ENCODE results near the gene IGFLR1.

Gene IGFLR1

DNA sequence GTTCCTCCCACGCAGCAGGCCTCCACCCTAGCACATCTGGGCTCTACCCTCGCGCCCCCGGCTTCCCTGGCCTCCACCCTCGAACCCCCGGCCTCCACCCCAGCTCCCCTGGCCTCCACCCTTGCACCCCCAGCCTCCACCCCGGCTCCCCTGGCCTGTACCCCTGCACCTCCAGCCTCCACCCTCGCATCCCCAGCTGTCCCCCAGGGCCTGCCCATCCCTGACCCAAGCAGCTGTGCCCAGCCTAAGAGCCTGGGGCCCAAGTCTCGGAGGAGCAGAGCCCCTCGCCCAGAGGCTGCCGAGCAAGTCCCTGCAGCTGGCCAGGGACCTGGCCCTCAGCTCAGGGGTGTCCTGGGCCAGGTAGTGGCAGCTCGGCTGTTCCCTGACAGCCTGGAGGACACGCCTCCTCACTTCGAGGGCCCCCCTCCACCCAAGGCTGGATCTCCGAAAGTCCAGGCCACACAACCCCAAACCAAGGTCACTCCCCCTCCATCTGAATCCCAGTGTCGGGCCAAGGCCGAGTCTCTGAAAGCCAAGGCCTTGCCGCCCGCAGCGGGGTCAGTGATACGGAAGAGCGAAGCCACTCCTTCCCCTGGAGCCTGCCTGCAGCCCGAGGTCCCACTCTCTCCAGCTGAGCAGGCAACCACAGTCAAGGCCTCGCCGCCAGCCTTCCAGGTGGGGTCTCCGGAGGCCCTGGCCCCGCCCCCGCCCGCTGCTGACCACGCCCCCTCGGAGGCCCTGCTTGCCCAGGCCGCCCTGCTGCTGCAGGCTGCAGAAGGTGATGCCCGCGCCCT is 25.2 kb upstream of the IGFLR1 start:
- no peaks in the 10 kb centered on the region for H3K9me3 Mint-ChIP-seq
- H3K27me3 Mint-ChIP-seq: no peaks in the 10 kb centered on the region
- no peaks in the 10 kb centered on the region for H3K4me1 Mint-ChIP-seq (ENCODE audit: low read depth)
- H3K36me3 Mint-ChIP-seq (ENCODE audit: low read depth): peaks cover 12% of the 10 kb centered on the region
- H3K4me3 Mint-ChIP-seq: no peak overlapping the region
- no peak overlapping the region for H3K27ac Mint-ChIP-seq

- Mint-ChIP-seq H3K36me3 (ENCODE audit: low read depth) (peaks cover 18% of the 10 kb centered on the region), H3K9me3 (no peaks in the 10 kb centered on the region), H3K27me3 (no peaks in the 10 kb centered on the region), H3K27ac (no peak overlapping the region), H3K4me1 (ENCODE audit: low read depth) (no peaks in the 10 kb centered on the region), H3K4me3 (no peak overlapping the region)
Measured at GRCh38 chr19:35766571-35767104, 24.4 kb upstream of the IGFLR1 start.

- H3K9me3 Mint-ChIP-seq: no peaks in the 10 kb centered on the region
- no peak overlapping the region for H3K4me3 Mint-ChIP-seq
- H3K4me1 Mint-ChIP-seq (ENCODE audit: low read depth): peaks cover under 1% of the 10 kb centered on the region
- H3K27me3 Mint-ChIP-seq: no peaks in the 10 kb centered on the region
- peaks cover 22% of the 10 kb centered on the region for H3K36me3 Mint-ChIP-seq (ENCODE audit: low read depth)
- no peak overlapping the region for H3K27ac Mint-ChIP-seq
Measured at GRCh38 chr19:35764432-35765315, 22.4 kb upstream of the IGFLR1 start.

- no peaks in the 10 kb centered on the region for H3K9me3 Mint-ChIP-seq
Measured at GRCh38 chr19:35760711-35761349, 18.6 kb upstream of the IGFLR1 start.

DNA sequence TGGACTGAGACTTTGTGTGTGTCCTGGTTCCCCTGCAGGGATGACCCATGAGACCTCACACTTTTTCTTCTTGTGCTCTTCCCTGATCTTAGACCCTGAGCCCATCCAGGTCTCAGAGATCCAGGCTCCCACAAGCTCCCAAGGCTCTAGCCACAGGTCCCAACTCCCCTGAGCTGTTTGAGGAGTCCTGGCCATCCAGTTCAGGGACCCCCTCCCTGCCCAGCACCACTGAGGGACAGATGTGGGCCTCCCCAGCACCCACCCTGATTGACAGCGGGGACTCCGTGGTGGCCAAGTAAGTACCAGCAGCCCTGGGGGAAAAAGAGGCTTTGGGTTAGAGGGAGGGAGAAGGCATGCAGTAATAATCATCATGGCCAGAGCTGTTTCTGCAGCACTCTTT is 17.4 kb upstream of the IGFLR1 start:
- Mint-ChIP-seq H3K4me3 (peak overlapping the region; percentile 90), H3K27ac (no peak overlapping the region)

More at GRCh38 chr19:35760711-35761349, 18.6 kb upstream of the IGFLR1 start:
- no peak overlapping the region for H3K4me3 Mint-ChIP-seq
- H3K36me3 Mint-ChIP-seq (ENCODE audit: low read depth): peaks cover 23% of the 10 kb centered on the region
- no peak overlapping the region for H3K27ac Mint-ChIP-seq
- H3K27me3 Mint-ChIP-seq: peaks cover 4% of the 10 kb centered on the region
- H3K4me1 Mint-ChIP-seq (ENCODE audit: low read depth): peaks cover 28% of the 10 kb centered on the region

DNA sequence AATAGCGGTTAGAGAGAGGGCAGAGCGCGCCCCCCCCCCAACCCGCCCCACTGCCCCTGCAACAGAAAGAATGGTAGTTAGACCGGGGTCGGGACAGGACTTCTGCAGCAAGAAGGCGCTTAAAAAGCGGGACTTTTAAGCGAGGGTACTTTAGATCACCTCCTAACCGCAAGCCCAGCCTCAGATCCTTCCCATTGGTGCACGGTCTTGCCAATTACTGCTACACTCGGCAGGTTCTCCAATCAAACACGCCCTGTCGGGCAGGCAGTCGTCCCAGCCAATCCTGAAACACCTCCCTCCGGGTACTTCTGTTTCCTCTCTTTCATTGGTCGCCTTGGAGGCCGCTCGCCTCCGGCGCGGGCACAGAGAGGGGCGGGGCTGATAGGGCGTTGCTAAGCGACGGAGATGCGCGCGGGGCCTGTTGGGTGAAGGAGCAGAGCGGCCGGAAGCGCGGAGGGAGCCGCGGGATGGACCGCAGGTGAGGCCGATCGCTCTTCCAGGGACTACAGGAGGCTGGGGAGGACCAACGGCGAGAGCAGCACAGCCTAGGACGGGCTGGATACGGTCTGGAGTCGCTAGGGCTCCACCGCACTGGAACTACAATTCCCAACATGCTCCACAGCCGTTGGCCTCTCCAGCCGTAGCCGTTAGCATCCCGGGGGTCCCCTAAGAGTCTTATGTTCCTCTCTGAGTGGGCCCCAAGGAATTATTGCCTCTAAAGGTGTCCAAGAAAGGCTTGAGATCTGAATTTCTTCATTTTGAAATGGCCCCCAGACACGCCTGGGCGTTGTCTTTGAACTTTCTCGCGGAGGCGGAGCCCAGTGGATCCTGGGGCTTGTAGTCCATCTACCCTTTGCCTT is 15.7 kb upstream of the IGFLR1 start, which contains the start of gene PROSER3:
TSS of gene PROSER3 (plus strand) at position 428 of the 860 bp plus-strand sequence. CDS start at position 468, 40 bp downstream.
- H3K9me3 Mint-ChIP-seq: no peaks in the 10 kb centered on the region
- H3K27me3 Mint-ChIP-seq: peaks cover 4% of the 10 kb centered on the region
- peak within 1 kb of the TSS; percentile 90 for H3K4me3 Mint-ChIP-seq
- peaks cover 21% of the 10 kb centered on the region for H3K36me3 Mint-ChIP-seq (ENCODE audit: low read depth)
- peaks cover 28% of the 10 kb centered on the region for H3K4me1 Mint-ChIP-seq (ENCODE audit: low read depth)
- peak within 1 kb of the TSS; percentile 92 for H3K27ac Mint-ChIP-seq

More for the DNA sequence above, 17.4 kb upstream of the IGFLR1 start:
- no peaks in the 10 kb centered on the region for H3K9me3 Mint-ChIP-seq
- H3K36me3 Mint-ChIP-seq (ENCODE audit: low read depth): peaks cover 17% of the 10 kb centered on the region
- H3K27me3 Mint-ChIP-seq: peaks cover 4% of the 10 kb centered on the region
- H3K4me1 Mint-ChIP-seq (ENCODE audit: low read depth): peaks cover 28% of the 10 kb centered on the region

DNA sequence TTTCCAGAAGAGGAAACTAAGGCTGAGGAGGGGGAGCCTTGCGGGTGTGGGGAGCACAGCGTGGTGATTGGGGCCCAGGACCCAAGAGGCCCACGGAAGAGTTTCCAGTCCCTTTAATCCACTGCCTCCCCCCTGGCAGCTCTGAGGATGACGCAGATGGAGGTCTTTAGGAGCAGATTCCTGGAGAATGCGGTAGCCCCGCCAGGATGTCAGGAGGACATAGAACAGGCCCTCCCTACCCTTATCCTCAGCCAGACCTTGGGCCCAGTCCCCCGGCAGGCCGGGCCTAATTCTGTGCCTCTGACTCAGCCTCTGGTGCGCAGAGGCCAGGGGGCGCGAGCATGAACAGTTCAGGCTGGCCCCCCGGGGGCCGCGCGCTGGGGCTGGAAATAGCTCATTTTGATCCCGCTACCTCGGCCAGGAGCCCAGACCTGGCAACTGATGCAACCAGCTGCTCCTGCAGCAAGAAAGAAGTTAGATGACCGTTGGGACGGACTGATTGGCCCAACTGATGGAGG is 15.0 kb upstream of the IGFLR1 start:
- peak overlapping the region; percentile 92 for H3K27ac Mint-ChIP-seq
- peaks cover 22% of the 10 kb centered on the region for H3K36me3 Mint-ChIP-seq (ENCODE audit: low read depth)
- H3K4me3 Mint-ChIP-seq: peak overlapping the region; percentile 90
- no peaks in the 10 kb centered on the region for H3K9me3 Mint-ChIP-seq
- peaks cover 28% of the 10 kb centered on the region for H3K4me1 Mint-ChIP-seq (ENCODE audit: low read depth)
- H3K27me3 Mint-ChIP-seq: peaks cover 4% of the 10 kb centered on the region

DNA sequence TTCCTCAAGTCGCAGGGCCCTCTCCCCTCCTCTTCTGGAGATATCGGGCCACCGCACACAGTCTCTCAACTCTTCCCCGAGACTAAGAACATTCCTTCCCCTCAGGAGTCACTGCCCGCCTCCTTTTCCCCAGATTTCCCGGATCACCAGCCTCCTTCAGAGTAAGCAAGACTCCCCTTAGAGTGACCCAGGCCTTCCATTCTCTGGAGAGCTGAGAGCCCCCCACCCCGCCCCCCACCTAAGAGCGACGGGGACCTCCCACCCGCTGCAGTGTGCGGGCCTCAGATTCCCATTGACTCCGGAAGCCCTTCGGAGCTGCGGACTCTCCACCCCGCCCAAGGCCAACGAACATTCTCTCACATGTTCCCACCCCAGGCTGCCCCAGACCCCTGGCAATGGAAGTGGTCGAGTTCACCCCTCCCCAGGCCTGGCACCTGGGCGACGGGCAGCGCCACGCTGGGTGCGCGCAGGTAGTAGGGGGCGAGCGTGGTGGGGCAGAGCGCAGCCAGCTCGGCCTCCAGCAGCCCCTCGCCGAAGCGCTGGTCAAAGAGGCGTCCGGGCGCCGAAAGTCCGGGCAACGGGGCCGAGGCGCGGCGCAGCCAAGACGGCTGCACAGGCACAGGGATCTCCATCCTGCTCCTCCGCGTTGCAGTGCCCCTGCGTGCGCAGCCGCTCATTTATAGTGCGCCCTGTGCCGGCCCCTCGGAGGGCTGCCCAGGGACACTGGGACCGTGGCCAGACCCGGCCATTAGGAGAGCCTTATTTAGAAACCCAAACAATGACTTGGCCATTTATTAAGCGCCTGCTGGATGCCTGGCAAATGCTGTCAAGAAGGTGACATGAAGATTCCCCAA is 14.4 kb upstream of the IGFLR1 start, which contains the start of gene HSPB6:
TSS of gene HSPB6 (minus strand) at position 653 of the 854 bp plus-strand sequence. CDS start at position 632, 21 bp downstream.
- peaks cover 4% of the 10 kb centered on the region for H3K27me3 Mint-ChIP-seq
- no peaks in the 10 kb centered on the region for H3K9me3 Mint-ChIP-seq
- H3K4me3 Mint-ChIP-seq: peak within 1 kb of the TSS; percentile 90
- H3K4me1 Mint-ChIP-seq (ENCODE audit: low read depth): peaks cover 28% of the 10 kb centered on the region
- peak within 1 kb of the TSS; percentile 92 for H3K27ac Mint-ChIP-seq
- peaks cover 16% of the 10 kb centered on the region for H3K36me3 Mint-ChIP-seq (ENCODE audit: low read depth)

GRCh38 chr19:35755550-35756376 is 13.5 kb upstream of the IGFLR1 start:
- Mint-ChIP-seq H3K36me3 (ENCODE audit: low read depth) (peaks cover 13% of the 10 kb centered on the region), H3K4me1 (ENCODE audit: low read depth) (peaks cover 28% of the 10 kb centered on the region), H3K4me3 (peak overlapping the region; percentile 57), H3K27ac (peak overlapping the region; percentile 76), H3K27me3 (peaks cover 4% of the 10 kb centered on the region), H3K9me3 (no peaks in the 10 kb centered on the region)

DNA sequence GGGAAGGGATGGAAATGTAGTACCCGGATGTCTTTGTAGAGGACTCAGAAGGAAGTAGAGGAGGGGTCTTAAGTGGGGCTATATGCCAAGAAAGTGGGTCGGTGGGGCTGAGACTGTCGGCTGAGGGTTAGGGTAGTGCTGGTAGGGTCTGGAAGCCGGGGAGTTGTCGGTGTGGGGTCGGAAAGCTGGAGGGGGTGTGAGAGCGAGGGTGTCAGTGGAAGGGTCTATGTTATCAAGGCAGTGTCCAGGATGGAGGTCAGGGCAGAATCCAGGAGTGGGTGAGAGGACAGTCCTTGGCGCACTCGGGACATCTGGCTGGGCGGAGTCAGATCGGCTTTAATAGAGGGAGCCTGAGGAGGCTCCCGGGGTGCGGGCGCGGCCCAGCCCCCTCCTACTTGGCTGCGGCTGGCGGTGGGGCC is 12.9 kb upstream of the IGFLR1 start:
- peaks cover 4% of the 10 kb centered on the region for H3K27me3 Mint-ChIP-seq
- H3K4me1 Mint-ChIP-seq (ENCODE audit: low read depth): peaks cover 31% of the 10 kb centered on the region
- H3K36me3 Mint-ChIP-seq (ENCODE audit: low read depth): peaks cover 12% of the 10 kb centered on the region
- H3K27ac Mint-ChIP-seq: no peak overlapping the region
- H3K9me3 Mint-ChIP-seq: no peaks in the 10 kb centered on the region
- no peak overlapping the region for H3K4me3 Mint-ChIP-seq

DNA sequence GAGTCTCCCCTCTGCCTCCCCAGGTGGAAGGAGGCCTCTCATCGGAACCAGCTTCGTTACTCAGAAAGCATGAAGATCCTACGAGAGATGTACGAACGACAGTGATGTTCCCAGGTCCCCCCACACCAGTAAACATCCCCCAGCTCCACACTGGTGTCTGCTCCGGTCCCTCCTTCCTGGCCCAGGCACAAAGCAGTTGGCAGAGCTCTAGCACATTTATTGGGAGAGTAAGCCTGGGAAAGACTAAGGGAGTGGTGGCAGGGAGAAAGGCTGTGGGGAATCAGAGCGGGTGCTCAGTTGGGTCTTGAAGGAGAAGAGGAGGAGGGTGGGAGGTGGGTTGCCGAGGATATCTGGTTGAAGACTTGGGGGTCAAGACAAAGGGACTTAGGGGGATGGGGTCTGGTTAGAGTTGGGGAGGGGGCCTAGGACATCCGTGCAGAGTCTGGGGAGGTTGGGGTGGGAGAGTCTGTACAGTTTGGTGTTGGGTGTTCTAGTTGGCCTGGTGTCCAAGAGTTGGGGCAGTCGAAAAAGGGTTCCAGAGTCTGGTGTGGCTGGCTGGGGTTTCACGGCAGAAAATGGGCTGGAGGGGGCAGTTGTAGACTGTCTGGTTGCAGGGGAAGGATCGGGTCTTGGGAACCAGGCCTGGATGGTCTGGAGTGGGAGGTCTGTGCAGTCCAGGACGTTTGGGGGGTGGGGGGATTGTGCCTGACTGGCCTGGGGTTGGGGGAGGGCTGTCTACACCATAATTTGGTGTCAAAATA is 12.3 kb upstream of the IGFLR1 start:
- peaks cover 34% of the 10 kb centered on the region for H3K4me1 Mint-ChIP-seq (ENCODE audit: low read depth)
- H3K27ac Mint-ChIP-seq: no peak overlapping the region
- peaks cover 4% of the 10 kb centered on the region for H3K27me3 Mint-ChIP-seq
- no peaks in the 10 kb centered on the region for H3K9me3 Mint-ChIP-seq
- H3K36me3 Mint-ChIP-seq (ENCODE audit: low read depth): peaks cover 12% of the 10 kb centered on the region
- no peak overlapping the region for H3K4me3 Mint-ChIP-seq
